A673 (cell line): ENCODE results near the gene PRKD3. TPM values are rescaled to one million over a fixed set of nuclear protein-coding genes. Genes with fewer than 3 reads are reported as not detected.

Experiments used
- BruUV-seq: library from RNA; stranded (reverse); fragments of 400-500 nt; replicated peaks from 2 replicates; lab custom pipeline; 2021; lab: Mats Ljungman, UMichigan
- CTCF ChIA-PET: fragments of 300-600 bp; sonication (Branson Sonifier 250); formaldehyde crosslinking; loops from one replicate; lab custom pipeline; 2022; ENCODE audit warnings: antibody characterized with exemption; lab: Charles Lee
- POLR2A ChIA-PET: fragments of 300-600 bp; sonication (Branson Sonifier 250); formaldehyde crosslinking; loops from one replicate; lab custom pipeline; 2022; ENCODE audit warnings: antibody characterized with exemption; ENCODE audit not compliant: low non-redundant PET; lab: Charles Lee
- DNase-seq: peaks from one replicate; pipeline ENCODE4 v3.0.0-alpha.2; 2015; ENCODE audit warnings: low spot score
- H3K27ac ChIP-seq: fragments of 200-600 bp; sonication (generic); 2 replicates; pipeline ENCODE4 v1.5.1; 2016; ENCODE audit warnings: mixed run types, low read depth, mild to moderate bottlenecking, mixed read lengths, antibody characterized with exemption, low read length; ENCODE audit not compliant: poor library complexity, severe bottlenecking
- H3K27me3 ChIP-seq: fragments of 200-600 bp; sonication (generic); replicated peaks from 2 replicates; pipeline ENCODE4 v1.6.1; 2017; ENCODE audit warnings: mixed run types, low read depth, mild to moderate bottlenecking, mixed read lengths, antibody characterized with exemption, low read length; ENCODE audit not compliant: insufficient read depth, poor library complexity
- H3K36me3 ChIP-seq: fragments of 200-600 bp; sonication (generic); 2 replicates; pipeline ENCODE4 v1.6.1; 2016; ENCODE audit warnings: mixed run types, mild to moderate bottlenecking, mixed read lengths, antibody characterized with exemption, low read length; ENCODE audit not compliant: insufficient read depth, poor library complexity, severe bottlenecking
- H3K4me1 ChIP-seq: fragments of 200-600 bp; sonication (generic); 2 replicates; pipeline ENCODE4 v1.6.1; 2017; ENCODE audit warnings: mixed run types, mild to moderate bottlenecking, mixed read lengths, antibody characterized with exemption, low read length; ENCODE audit not compliant: insufficient read depth, poor library complexity, severe bottlenecking
- H3K4me3 ChIP-seq: fragments of 200-600 bp; sonication (generic); 2 replicates; pipeline ENCODE4 v1.5.1; 2016; ENCODE audit warnings: low read depth, mixed run types, mild to moderate bottlenecking, mixed read lengths, low read length; ENCODE audit not compliant: poor library complexity, severe bottlenecking
- H3K9me3 ChIP-seq: fragments of 200-600 bp; sonication (generic); 2 replicates; pipeline ENCODE4 v1.6.1; 2016; ENCODE audit warnings: mixed run types, low read depth, mild to moderate bottlenecking, mixed read lengths, antibody characterized with exemption, low read length; ENCODE audit not compliant: poor library complexity, severe bottlenecking
- CTCF ChIP-seq: fragments of 300-800, 200-600 bp; sonication (generic); conservative IDR thresholded peaks from 2 replicates; pipeline ENCODE4 v1.5.1; 2017; ENCODE audit warnings: low read depth, mild to moderate bottlenecking, antibody characterized with exemption, low read length, moderate library complexity, mixed read lengths
- EZH2 ChIP-seq: fragments of 200-600 bp; sonication (generic); IDR thresholded peaks from 2 replicates; pipeline ENCODE4 v1.6.1; 2017; ENCODE audit warnings: borderline replicate concordance, low read depth, mild to moderate bottlenecking, mixed read lengths, antibody characterized with exemption, low read length; ENCODE audit not compliant: poor library complexity, severe bottlenecking
- intact Hi-C: fragments of 100-400 bp; cut with micrococcal nuclease; formaldehyde crosslinking; loops from one replicate; pipeline ENCODE4 v1.10.0; 2022; ENCODE audit not compliant: unreplicated experiment
- total RNA-seq: library from RNA; stranded (reverse); gene quantifications from 2 replicates; pipeline ENCODE4 v1.2.3, GENCODE V29; 2021

PRKD3 gene
- total RNA-seq, 1 experiment from 2014 or later: 53.1 TPM

DNA sequence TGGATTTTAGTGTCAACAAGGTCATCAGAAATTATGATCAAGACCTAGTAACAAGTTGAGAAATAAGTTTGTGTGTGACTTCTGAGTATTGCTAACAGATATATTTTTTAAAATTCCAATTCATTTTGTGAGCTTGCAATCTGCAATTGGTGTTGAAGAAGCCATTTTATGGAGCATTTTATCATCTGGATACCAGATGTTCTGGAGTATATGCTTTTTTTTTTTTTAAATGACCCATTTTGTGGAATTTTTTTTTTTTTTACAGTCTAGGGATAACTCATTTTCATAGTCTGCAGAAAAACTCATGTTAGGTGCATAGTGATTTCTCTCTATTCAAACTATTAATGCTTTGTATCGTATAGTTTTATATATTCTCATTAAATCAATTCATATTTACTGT is 32.4 kb upstream of the PRKD3 start:
- ChIA-PET POLR2A (no interaction called here), CTCF (no interaction called here)
- Histone ChIP-seq H3K36me3 (no peaks in the 10 kb centered on the region), H3K4me1 (no peaks in the 10 kb centered on the region), H3K27ac (no peak overlapping the region), H3K9me3 (no peaks in the 10 kb centered on the region), H3K4me3 (no peak overlapping the region), H3K27me3 (peaks cover 3% of the 10 kb centered on the region)
- intact Hi-C loops: no loop called here
- BruUV-seq: no TSS peak
- no peak for TF ChIP-seq EZH2
- no peak for TF ChIP-seq CTCF
- no peak for DNase-seq

GRCh38 chr2:37356299-37356698 is 31.7 kb upstream of the PRKD3 start:
- Histone ChIP-seq H3K4me1 (no peaks in the 10 kb centered on the region), H3K4me3 (no peak overlapping the region), H3K27me3 (peaks cover 3% of the 10 kb centered on the region), H3K36me3 (no peaks in the 10 kb centered on the region), H3K27ac (no peak overlapping the region), H3K9me3 (no peaks in the 10 kb centered on the region)
- no peak for TF ChIP-seq EZH2
- CTCF ChIA-PET: interaction anchor here (0.5 kb wide), 1 partner anchor 58 kb away, joined by 4 read pairs; no protein-coding TSS in a partner anchor
- POLR2A ChIA-PET: no interaction called here
- DNase-seq: no peak
- intact Hi-C loops: no loop called here
- BruUV-seq: no TSS peak

DNA sequence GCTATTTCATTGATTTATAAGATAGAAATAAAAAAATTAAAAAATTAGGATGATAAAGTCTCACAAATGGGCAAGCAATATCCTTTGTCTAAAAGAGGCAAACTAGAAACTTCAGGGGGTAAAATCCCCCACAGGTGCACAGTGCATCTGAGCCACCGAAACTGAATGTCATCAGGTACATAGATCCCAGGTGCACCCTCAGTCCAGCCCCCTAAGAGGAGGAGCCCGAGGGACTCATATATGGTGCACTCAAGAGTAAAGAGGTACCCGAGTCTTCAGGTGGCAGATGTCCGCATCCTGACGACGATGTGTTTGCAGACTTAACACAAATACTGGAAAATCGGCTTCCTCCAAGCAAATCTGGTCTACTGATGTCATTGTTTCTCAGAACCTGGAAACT is 31.1 kb upstream of the PRKD3 start:
- H3K4me3 ChIP-seq: no peak overlapping the region
- POLR2A ChIA-PET: no interaction called here
- TF ChIP-seq EZH2 (no peak), CTCF (no peak)
- no peaks in the 10 kb centered on the region for H3K36me3 ChIP-seq
- CTCF ChIA-PET: interaction anchor here (0.5 kb wide), 1 partner anchor 58 kb away, joined by 4 read pairs; no protein-coding TSS in a partner anchor
- BruUV-seq: no TSS peak
- peaks cover 3% of the 10 kb centered on the region for H3K27me3 ChIP-seq
- DNase-seq: no peak
- H3K27ac ChIP-seq: no peak overlapping the region
- intact Hi-C loops: no loop called here
- no peaks in the 10 kb centered on the region for H3K4me1 ChIP-seq
- H3K9me3 ChIP-seq: no peaks in the 10 kb centered on the region

- H3K27me3 ChIP-seq: no peaks in the 10 kb centered on the region
- ChIA-PET CTCF (no interaction called here), POLR2A (no interaction called here)
- H3K4me1 ChIP-seq: no peaks in the 10 kb centered on the region
- no peak overlapping the region for H3K27ac ChIP-seq
- H3K9me3 ChIP-seq: no peaks in the 10 kb centered on the region
- no peak for DNase-seq
- intact Hi-C loops: no loop called here
- BruUV-seq: no TSS peak
- TF ChIP-seq CTCF (no peak), EZH2 (no peak)
- H3K36me3 ChIP-seq: no peaks in the 10 kb centered on the region
- H3K4me3 ChIP-seq: no peak overlapping the region
Observed at GRCh38 chr2:37354531-37354930, 29.9 kb upstream of the PRKD3 start.
